Loucy (cell line): Measurements from ENCODE around the gene CFAP69.
A peak's percentile ranks its signal among the peaks of the same experiment; 100 is the strongest.

Experiments
- H2AFZ ChIP-seq: fragments of 200-600 bp; sonication (generic); 2 replicates; pipeline ENCODE4 v1.6.0; 2016; ENCODE audit warnings: antibody characterized with exemption, mild to moderate bottlenecking, low read length, moderate library complexity
- H3F3A ChIP-seq: fragments of 200-600 bp; 2 replicates; pipeline ENCODE4 v1.6.0; 2016; ENCODE audit warnings: antibody characterized with exemption, low read depth, mild to moderate bottlenecking
- H3K27me3 ChIP-seq: fragments of 200-600 bp; sonication (generic); 2 replicates; pipeline ENCODE4 v1.6.1; 2014; ENCODE audit warnings: low read length, mild to moderate bottlenecking; ENCODE audit not compliant: insufficient read depth, poor library complexity, severe bottlenecking
- H3K36me3 ChIP-seq: fragments of 200-600 bp; sonication (generic); 2 replicates; pipeline ENCODE4 v1.6.1; 2016; ENCODE audit warnings: low read length; ENCODE audit not compliant: insufficient read depth
- H3K4me1 ChIP-seq: fragments of 200-600 bp; sonication (generic); 2 replicates; pipeline ENCODE4 v1.5.1; 2014; ENCODE audit warnings: low read length, mild to moderate bottlenecking; ENCODE audit not compliant: insufficient read depth, poor library complexity, severe bottlenecking
- H3K4me2 ChIP-seq: fragments of 200-600 bp; sonication (generic); 2 replicates; pipeline ENCODE4 v1.6.0; 2014; ENCODE audit warnings: antibody characterized with exemption, low read length, low read depth, mild to moderate bottlenecking; ENCODE audit not compliant: poor library complexity, severe bottlenecking
- H3K4me3 ChIP-seq: fragments of 200-600 bp; sonication (generic); 2 replicates; pipeline ENCODE4 v1.5.1; 2014; ENCODE audit warnings: low read length, mild to moderate bottlenecking, mixed read lengths; ENCODE audit not compliant: poor library complexity, severe bottlenecking
- H3K79me2 ChIP-seq: fragments of 200-600 bp; sonication (generic); 2 replicates; pipeline ENCODE4 v1.6.1; 2014; ENCODE audit warnings: low read length; ENCODE audit not compliant: insufficient read depth
- H3K9ac ChIP-seq: fragments of 200-600 bp; sonication (generic); 2 replicates; pipeline ENCODE4 v1.6.0; 2014; ENCODE audit warnings: mild to moderate bottlenecking, low read depth, low read length, moderate library complexity; ENCODE audit not compliant: poor library complexity, severe bottlenecking
- H3K9me2 ChIP-seq: fragments of 200-600 bp; sonication (generic); replicated peaks from 2 replicates; pipeline ENCODE4 v1.6.1; 2016; ENCODE audit warnings: low read depth, low read length, mixed read lengths
- H3K9me3 ChIP-seq: fragments of 200-600 bp; sonication (generic); 2 replicates; pipeline ENCODE4 v1.6.1; 2014; ENCODE audit warnings: mild to moderate bottlenecking, antibody characterized with exemption, low read length, low read depth; ENCODE audit not compliant: insufficient read depth
- H4K20me1 ChIP-seq: fragments of 200-600 bp; sonication (generic); 2 replicates; pipeline ENCODE4 v1.6.0; 2014; ENCODE audit warnings: antibody characterized with exemption, low read length, mild to moderate bottlenecking; ENCODE audit not compliant: insufficient read depth, poor library complexity, severe bottlenecking
- CTCF ChIP-seq: fragments of 200-600 bp; sonication (generic); conservative IDR thresholded peaks from 2 replicates; pipeline ENCODE4 v1.5.1; 2014; ENCODE audit warnings: mild to moderate bottlenecking, antibody characterized with exemption, low read length
- EZH2phosphoT487 ChIP-seq: fragments of 200-600 bp; IDR thresholded peaks from 2 replicates; pipeline ENCODE4 v1.6.1; 2018; ENCODE audit warnings: antibody characterized with exemption, mild to moderate bottlenecking, moderate library complexity, borderline replicate concordance

CFAP69 gene

GRCh38 chr7:90239625-90240228, 5.2 kb upstream of the CFAP69 start:
- TF ChIP-seq EZH2phosphoT487: no peak
- TF ChIP-seq CTCF: no peak
- H3K4me2 ChIP-seq: peak overlapping the region; percentile 44
- H3F3A ChIP-seq: no peaks in the 10 kb centered on the region
- no peak overlapping the region for H3K9ac ChIP-seq
- no peaks in the 10 kb centered on the region for H3K9me3 ChIP-seq
- H3K27me3 ChIP-seq: no peaks in the 10 kb centered on the region
- H3K9me2 ChIP-seq: no peaks in the 10 kb centered on the region
- no peaks in the 10 kb centered on the region for H3K36me3 ChIP-seq
- peak overlapping the region; percentile 32 for H3K4me3 ChIP-seq
- no peaks in the 10 kb centered on the region for H4K20me1 ChIP-seq
- no peaks in the 10 kb centered on the region for H3K4me1 ChIP-seq
- peak overlapping the region; percentile 60; the same call in 1 of the 2 replicates for H2AFZ ChIP-seq
- no peaks in the 10 kb centered on the region for H3K79me2 ChIP-seq

- Histone ChIP-seq H3K9me2 (no peaks in the 10 kb centered on the region), H2AFZ (no peak overlapping the region), H3F3A (no peaks in the 10 kb centered on the region), H3K9me3 (no peaks in the 10 kb centered on the region), H3K27me3 (no peaks in the 10 kb centered on the region), H4K20me1 (no peaks in the 10 kb centered on the region), H3K9ac (no peak overlapping the region), H3K36me3 (no peaks in the 10 kb centered on the region), H3K79me2 (no peaks in the 10 kb centered on the region), H3K4me2 (no peak overlapping the region), H3K4me1 (no peaks in the 10 kb centered on the region), H3K4me3 (no peak overlapping the region)
- TF ChIP-seq EZH2phosphoT487 (no peak), CTCF (no peak)
Measured at GRCh38 chr7:90242369-90243168, 2.4 kb upstream of the CFAP69 start.

GRCh38 chr7:90243556-90243955, 1.4 kb upstream of the CFAP69 start:
- no peaks in the 10 kb centered on the region for H3K36me3 ChIP-seq
- H2AFZ ChIP-seq: no peak overlapping the region
- no peaks in the 10 kb centered on the region for H3F3A ChIP-seq
- H3K27me3 ChIP-seq: no peaks in the 10 kb centered on the region
- no peaks in the 10 kb centered on the region for H4K20me1 ChIP-seq
- no peak overlapping the region for H3K4me2 ChIP-seq
- H3K4me1 ChIP-seq: no peaks in the 10 kb centered on the region
- no peaks in the 10 kb centered on the region for H3K9me2 ChIP-seq
- H3K9ac ChIP-seq: no peak overlapping the region
- no peaks in the 10 kb centered on the region for H3K9me3 ChIP-seq
- TF ChIP-seq EZH2phosphoT487 (no peak), CTCF (no peak)
- no peak overlapping the region for H3K4me3 ChIP-seq
- H3K79me2 ChIP-seq: no peaks in the 10 kb centered on the region
